ENCODE measurements around the gene ATOH8.

Gene ATOH8

DNA sequence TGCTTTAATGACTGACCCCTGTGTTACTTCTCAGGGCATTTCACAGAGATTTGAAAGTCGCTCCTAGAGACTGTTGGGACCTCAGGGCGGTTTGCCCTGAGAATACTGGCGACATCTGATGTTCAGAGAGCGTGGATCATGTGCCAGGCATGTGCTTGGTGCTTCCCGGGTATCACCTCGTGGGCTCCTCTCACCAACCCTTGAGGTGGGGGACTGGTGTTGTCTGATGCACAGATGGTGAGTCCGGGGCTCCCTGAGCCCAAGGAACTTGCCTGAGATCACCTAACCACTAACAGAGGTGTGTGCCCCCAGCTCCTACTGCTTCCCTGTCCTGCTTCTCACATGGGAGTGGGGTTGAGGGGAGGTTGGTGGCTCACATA is 16.2 kb downstream of the ATOH8 start:
- Histone ChIP-seq H3K27me3 (ENCODE audit: insufficient read depth, poor library complexity, severe bottlenecking) (no peaks in the 10 kb centered on the region), H3K4me3 (replicated peaks; ENCODE audit: insufficient read depth, low read length) (no peak overlapping the region), H3K27ac (replicated peaks) (no peak overlapping the region)
- TF ChIP-seq SPI1 (IDR thresholded peaks at IDR 0.05; ENCODE audit: borderline replicate concordance, low read depth) (no peak), CTCF (IDR thresholded peaks at IDR 0.05; ENCODE audit: insufficient read depth, low read length) (no peak), GABPA (IDR thresholded peaks at IDR 0.05; ENCODE audit: low read depth) (no peak), POLR2AphosphoS5 (IDR thresholded peaks at IDR 0.05; ENCODE audit: low read depth) (no peak)
- TF ChIP-seq, protein P1, sequence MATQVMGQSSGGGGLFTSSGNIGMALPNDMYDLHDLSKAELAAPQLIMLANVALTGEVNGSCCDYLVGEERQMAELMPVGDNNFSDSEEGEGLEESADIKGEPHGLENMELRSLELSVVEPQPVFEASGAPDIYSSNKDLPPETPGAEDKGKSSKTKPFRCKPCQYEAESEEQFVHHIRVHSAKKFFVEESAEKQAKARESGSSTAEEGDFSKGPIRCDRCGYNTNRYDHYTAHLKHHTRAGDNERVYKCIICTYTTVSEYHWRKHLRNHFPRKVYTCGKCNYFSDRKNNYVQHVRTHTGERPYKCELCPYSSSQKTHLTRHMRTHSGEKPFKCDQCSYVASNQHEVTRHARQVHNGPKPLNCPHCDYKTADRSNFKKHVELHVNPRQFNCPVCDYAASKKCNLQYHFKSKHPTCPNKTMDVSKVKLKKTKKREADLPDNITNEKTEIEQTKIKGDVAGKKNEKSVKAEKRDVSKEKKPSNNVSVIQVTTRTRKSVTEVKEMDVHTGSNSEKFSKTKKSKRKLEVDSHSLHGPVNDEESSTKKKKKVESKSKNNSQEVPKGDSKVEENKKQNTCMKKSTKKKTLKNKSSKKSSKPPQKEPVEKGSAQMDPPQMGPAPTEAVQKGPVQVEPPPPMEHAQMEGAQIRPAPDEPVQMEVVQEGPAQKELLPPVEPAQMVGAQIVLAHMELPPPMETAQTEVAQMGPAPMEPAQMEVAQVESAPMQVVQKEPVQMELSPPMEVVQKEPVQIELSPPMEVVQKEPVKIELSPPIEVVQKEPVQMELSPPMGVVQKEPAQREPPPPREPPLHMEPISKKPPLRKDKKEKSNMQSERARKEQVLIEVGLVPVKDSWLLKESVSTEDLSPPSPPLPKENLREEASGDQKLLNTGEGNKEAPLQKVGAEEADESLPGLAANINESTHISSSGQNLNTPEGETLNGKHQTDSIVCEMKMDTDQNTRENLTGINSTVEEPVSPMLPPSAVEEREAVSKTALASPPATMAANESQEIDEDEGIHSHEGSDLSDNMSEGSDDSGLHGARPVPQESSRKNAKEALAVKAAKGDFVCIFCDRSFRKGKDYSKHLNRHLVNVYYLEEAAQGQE (IDR thresholded peaks at IDR 0.05; ENCODE audit: insufficient replicate concordance, low read depth), result no peak
- DNase-seq (ENCODE audit: low read depth in 1 of 2, low spot score in 1 of 2), result no peak

- no peak for DNase-seq (ENCODE audit: low read depth in 1 of 2, low spot score in 1 of 2)
Measured at GRCh38 chr2:85770369-85770768, 16.6 kb downstream of the ATOH8 start.

DNA sequence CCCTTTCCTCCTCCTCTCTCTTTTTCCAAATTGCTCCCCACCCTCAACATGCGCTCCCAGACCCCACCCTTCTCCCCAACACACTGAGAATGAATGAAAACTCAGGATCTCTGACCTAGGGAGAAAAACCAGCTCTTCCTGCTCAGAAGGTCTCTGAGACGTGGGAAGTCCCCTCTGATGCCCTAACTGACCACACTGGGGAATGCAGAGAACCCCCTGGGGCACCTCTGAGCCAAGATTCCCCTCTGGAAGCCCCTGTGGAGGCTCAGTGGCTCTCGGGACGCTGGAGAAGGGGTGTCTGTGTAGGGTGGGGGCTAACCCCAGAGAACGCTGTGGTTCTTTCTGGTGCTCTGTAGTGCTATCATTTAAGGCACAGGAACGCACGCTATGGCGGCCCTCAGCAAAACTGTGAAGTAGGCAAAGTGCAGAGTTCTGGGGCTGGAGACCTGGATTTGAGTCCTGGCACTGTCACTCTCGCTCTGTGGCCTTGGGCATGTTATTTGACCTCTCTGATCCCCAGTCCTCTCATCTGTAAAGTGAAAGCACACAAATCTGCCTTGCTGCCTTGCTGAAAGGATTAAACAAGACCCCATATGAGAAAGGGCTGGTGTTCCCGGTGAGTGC is 17.1 kb downstream of the ATOH8 start:
- TF ChIP-seq POLR2AphosphoS5 (IDR thresholded peaks at IDR 0.05; ENCODE audit: low read depth), result no peak
- TF ChIP-seq, protein P1 (IDR thresholded peaks at IDR 0.05; ENCODE audit: insufficient replicate concordance, low read depth), result no peak
- no peak for TF ChIP-seq CTCF (IDR thresholded peaks at IDR 0.05; ENCODE audit: insufficient read depth, low read length)
- TF ChIP-seq GABPA (IDR thresholded peaks at IDR 0.05; ENCODE audit: low read depth), result no peak
- no peak for TF ChIP-seq SPI1 (IDR thresholded peaks at IDR 0.05; ENCODE audit: borderline replicate concordance, low read depth)
- H3K27me3 ChIP-seq (ENCODE audit: insufficient read depth, poor library complexity, severe bottlenecking), result no peaks in the 10 kb centered on the region
- H3K4me3 ChIP-seq (replicated peaks; ENCODE audit: insufficient read depth, low read length), result no peak overlapping the region
- H3K27ac ChIP-seq (replicated peaks), result no peak overlapping the region
- no peak for DNase-seq (ENCODE audit: low read depth in 1 of 2, low spot score in 1 of 2)

More at GRCh38 chr2:85770369-85770768, 16.6 kb downstream of the ATOH8 start:
- no peak for TF ChIP-seq GABPA (IDR thresholded peaks at IDR 0.05; ENCODE audit: low read depth)
- no peak for TF ChIP-seq POLR2AphosphoS5 (IDR thresholded peaks at IDR 0.05; ENCODE audit: low read depth)
- TF ChIP-seq CTCF (IDR thresholded peaks at IDR 0.05; ENCODE audit: insufficient read depth, low read length), result no peak
- TF ChIP-seq SPI1 (IDR thresholded peaks at IDR 0.05; ENCODE audit: borderline replicate concordance, low read depth), result no peak
- TF ChIP-seq, protein P1 (IDR thresholded peaks at IDR 0.05; ENCODE audit: insufficient replicate concordance, low read depth), result no peak
- no peaks in the 10 kb centered on the region for H3K27me3 ChIP-seq (ENCODE audit: insufficient read depth, poor library complexity, severe bottlenecking)
- no peak overlapping the region for H3K27ac ChIP-seq (replicated peaks)
- H3K4me3 ChIP-seq (replicated peaks; ENCODE audit: insufficient read depth, low read length), result no peak overlapping the region
